CD14-positive monocyte (primary cell): Measurements from ENCODE around the gene ARFGEF2. TPM values are rescaled to one million over a fixed set of nuclear protein-coding genes. Genes with fewer than 3 reads are reported as not detected.
A peak's percentile ranks its signal among the peaks of the same experiment; 100 is the strongest.
"Not testable (repeated sequence)": the region's sequence is repeated elsewhere in the genome, so short reads cannot be mapped to it uniquely, and the experiment has no call there.

Experiments used
- DNase-seq, 3 donors: peaks; one replicate each; pipeline ENCODE4 v3.0.0-alpha.2; 2011 to 2022
- H2AFZ ChIP-seq: 2 replicates; pipeline ENCODE4 v1.6.0; 2012; ENCODE audit warnings: mild to moderate bottlenecking, low read depth, low read length, inconsistent platforms; ENCODE audit not compliant: insufficient read depth, poor library complexity, severe bottlenecking
- H3K27ac ChIP-seq, 2 donors: 1 replicate in 1 of 2; 2 replicates in 1 of 2; pipeline ENCODE4 v1.5.1; 2012 to 2013; ENCODE audit warnings: low read length in 2 of 2, control low read depth in 1 of 2, inconsistent platforms in 1 of 2, low read depth in 1 of 2, mild to moderate bottlenecking in 1 of 2
- H3K27me3 ChIP-seq, 2 donors: one replicate each; pipeline versions ENCODE4 v1.6.0 to v1.6.1; 2011 to 2013; ENCODE audit warnings: low read length in 2 of 2; ENCODE audit not compliant: control insufficient read depth in 2 of 2, insufficient read depth in 2 of 2
- H3K36me3 ChIP-seq, 2 donors: replicated peaks in 1 of 2; 1 replicate in 1 of 2; 2 replicates in 1 of 2; pipeline versions ENCODE4 v1.5.1 to v1.6.1; 2012 to 2013; ENCODE audit warnings: low read length in 2 of 2, control low read depth in 1 of 2, inconsistent platforms in 1 of 2, mild to moderate bottlenecking in 1 of 2; ENCODE audit not compliant: insufficient read depth in 2 of 2, control insufficient read depth in 1 of 2
- H3K4me1 ChIP-seq, 2 donors: 1 replicate in 1 of 2; 2 replicates in 1 of 2; pipeline versions ENCODE4 v1.5.1 to v1.6.1; 2012 to 2013; ENCODE audit warnings: low read length in 2 of 2, control low read depth in 1 of 2, inconsistent platforms in 1 of 2, mild to moderate bottlenecking in 1 of 2, moderate library complexity in 1 of 2; ENCODE audit not compliant: insufficient read depth in 2 of 2, control insufficient read depth in 1 of 2
- H3K4me2 ChIP-seq: replicated peaks from 2 replicates; pipeline ENCODE3; 2012; ENCODE audit warnings: low read length, moderate library complexity, mild to moderate bottlenecking; ENCODE audit not compliant: poor library complexity, severe bottlenecking; ENCODE audit errors: extremely low read depth
- H3K4me3 ChIP-seq, 3 experiments: fragments of 200-600 bp in 1 of 3; sonication (generic) in 1 of 3; replicated peaks in 1 of 3; 1 replicate in 2 of 3; 2 replicates in 1 of 3; pipeline ENCODE4 v1.5.1; 2011 to 2013; ENCODE audit warnings: low read length in 3 of 3, mild to moderate bottlenecking in 3 of 3, control low read depth in 2 of 3, low read depth in 2 of 3, inconsistent platforms in 1 of 3, moderate library complexity in 1 of 3
- H3K79me2 ChIP-seq: 2 replicates; pipeline ENCODE4 v1.6.0; 2012; ENCODE audit warnings: mild to moderate bottlenecking, control low read depth, inconsistent platforms, low read length, moderate library complexity; ENCODE audit not compliant: insufficient read depth
- H3K9ac ChIP-seq: 2 replicates; pipeline ENCODE4 v1.6.0; 2017; ENCODE audit warnings: low read length, mild to moderate bottlenecking; ENCODE audit not compliant: insufficient read depth, poor library complexity, severe bottlenecking
- H3K9me3 ChIP-seq, 2 donors: replicated peaks in 1 of 2; 1 replicate in 1 of 2; 2 replicates in 1 of 2; pipeline versions ENCODE4 v1.5.1 to v1.6.1; 2012 to 2013; ENCODE audit warnings: low read length in 2 of 2, control low read depth in 1 of 2; ENCODE audit not compliant: control insufficient read depth in 1 of 2, insufficient read depth in 1 of 2
- H4K20me1 ChIP-seq: 2 replicates; pipeline ENCODE4 v1.6.0; 2012; ENCODE audit warnings: mild to moderate bottlenecking, low read length, control low read depth, moderate library complexity; ENCODE audit not compliant: insufficient read depth
- H3K27ac Mint-ChIP-seq, 7 donors: one replicate each; pipeline ENCODE4 v1.8.0; 2020; ENCODE audit warnings: mild to moderate bottlenecking in 7 of 7, mixed read lengths in 7 of 7, moderate library complexity in 6 of 7, inconsistent platforms in 2 of 7
- H3K27me3 Mint-ChIP-seq, 3 donors: one replicate each; pipeline ENCODE4 v1.8.0; 2021 to 2022; ENCODE audit warnings: low read depth in 3 of 3, mild to moderate bottlenecking in 3 of 3, mixed read lengths in 3 of 3, moderate library complexity in 3 of 3, inconsistent platforms in 1 of 3
- H3K36me3 Mint-ChIP-seq, 2 donors: one replicate each; pipeline ENCODE4 v1.8.0; 2020; ENCODE audit warnings: mixed read lengths in 2 of 2, inconsistent platforms in 1 of 2, mild to moderate bottlenecking in 1 of 2
- H3K4me1 Mint-ChIP-seq: one replicate; pipeline ENCODE4 v1.8.0; 2020; ENCODE audit warnings: mild to moderate bottlenecking, mixed read lengths
- H3K4me3 Mint-ChIP-seq, 2 donors: one replicate each; pipeline ENCODE4 v1.8.0; 2020; ENCODE audit warnings: mild to moderate bottlenecking in 2 of 2, mixed read lengths in 2 of 2, moderate library complexity in 1 of 2
- H3K9me3 Mint-ChIP-seq, 7 donors: one replicate each; pipeline ENCODE4 v1.8.0; 2020 to 2022; ENCODE audit warnings: mixed read lengths in 7 of 7, mild to moderate bottlenecking in 6 of 7, moderate library complexity in 6 of 7, inconsistent platforms in 2 of 7
- WGBS: methylation state at CpG from one replicate; pipeline ENCODE4 v1.1.5; 2013; ENCODE audit warnings: missing lambda C conversion rate; ENCODE audit not compliant: insufficient coverage; 5-methylcytosine and 5-hydroxymethylcytosine counted together
- intact Hi-C, 2 donors: fragments of 100-400 bp; cut with micrococcal nuclease; formaldehyde crosslinking; loops; one replicate each; pipeline versions ENCODE4 v1.15.0 to v1.15.1; 2023
- polyA plus RNA-seq, 3 donors: library from polyadenylated mRNA; depleted of rRNA in 1 of 3; unstranded in 2 of 3; stranded (reverse) in 1 of 3; fragments of 300-500 nt in 2 of 3; fragments of >200 nt in 1 of 3; fragmentation: Illumina TruSeq in 2 of 3; gene quantifications; 1 replicate in 2 of 3; 2 replicates in 1 of 3; pipeline ENCODE4 v1.2.3, GENCODE V29; 2012 to 2021
- TF ChIP-seq, protein P1 (sequence below): fragments of 200-600 bp; IDR thresholded peaks from one replicate; pipeline ENCODE4 v1.8.0; 2022; ENCODE audit warnings: antibody characterized with exemption, mild to moderate bottlenecking

Gene ARFGEF2
- polyA plus RNA-seq, 3 donors = 4.6 to 10.9 (median 5.5) TPM

- Histone ChIP-seq H3K79me2 (peaks cover 81% of the 10 kb centered on the region), H3K27ac (no peak overlapping the region), H2AFZ (no peak overlapping the region), H4K20me1 (peaks cover 80% of the 10 kb centered on the region), H3K4me1 (no peaks in the 10 kb centered on the region), H3K4me2 (no peak overlapping the region), H3K9me3 (no peaks in the 10 kb centered on the region), H3K4me3 (no peak overlapping the region), H3K36me3 (no peaks in the 10 kb centered on the region), H3K27me3 (no peaks in the 10 kb centered on the region), H3K9ac (no peak overlapping the region)
- peaks cover 1 to 11% of the 10 kb centered on the region in 2 donors for H3K36me3 Mint-ChIP-seq
- no peak overlapping the region for H3K4me3 Mint-ChIP-seq
- H3K4me1 Mint-ChIP-seq = peaks cover 9% of the 10 kb centered on the region
- peaks cover 0 to 1% (median 0%) of the 10 kb centered on the region in 7 donors for H3K9me3 Mint-ChIP-seq
- intact Hi-C loops = no loop called here
- no peak overlapping the region for H3K27ac Mint-ChIP-seq
- TF ChIP-seq, protein P1, sequence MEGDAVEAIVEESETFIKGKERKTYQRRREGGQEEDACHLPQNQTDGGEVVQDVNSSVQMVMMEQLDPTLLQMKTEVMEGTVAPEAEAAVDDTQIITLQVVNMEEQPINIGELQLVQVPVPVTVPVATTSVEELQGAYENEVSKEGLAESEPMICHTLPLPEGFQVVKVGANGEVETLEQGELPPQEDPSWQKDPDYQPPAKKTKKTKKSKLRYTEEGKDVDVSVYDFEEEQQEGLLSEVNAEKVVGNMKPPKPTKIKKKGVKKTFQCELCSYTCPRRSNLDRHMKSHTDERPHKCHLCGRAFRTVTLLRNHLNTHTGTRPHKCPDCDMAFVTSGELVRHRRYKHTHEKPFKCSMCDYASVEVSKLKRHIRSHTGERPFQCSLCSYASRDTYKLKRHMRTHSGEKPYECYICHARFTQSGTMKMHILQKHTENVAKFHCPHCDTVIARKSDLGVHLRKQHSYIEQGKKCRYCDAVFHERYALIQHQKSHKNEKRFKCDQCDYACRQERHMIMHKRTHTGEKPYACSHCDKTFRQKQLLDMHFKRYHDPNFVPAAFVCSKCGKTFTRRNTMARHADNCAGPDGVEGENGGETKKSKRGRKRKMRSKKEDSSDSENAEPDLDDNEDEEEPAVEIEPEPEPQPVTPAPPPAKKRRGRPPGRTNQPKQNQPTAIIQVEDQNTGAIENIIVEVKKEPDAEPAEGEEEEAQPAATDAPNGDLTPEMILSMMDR = no peak
- H3K27me3 Mint-ChIP-seq = peaks cover 0 to 4% (median 0%) of the 10 kb centered on the region in 3 donors
- no peak for DNase-seq
- 93% methylated on average over 8 of the region's 8 CpGs for WGBS
Observed at GRCh38 chr20:48932375-48932941, 10.9 kb downstream of the ARFGEF2 start.

- Mint-ChIP-seq H3K9me3 (peaks cover 0 to 1% (median 0%) of the 10 kb centered on the region in 7 donors), H3K4me3 (no peak overlapping the region), H3K36me3 (peaks cover 0 to 13% of the 10 kb centered on the region in 2 donors), H3K27me3 (peaks cover 0 to 4% (median 0%) of the 10 kb centered on the region in 3 donors), H3K27ac (peak overlapping the region in 2 of 7 donors; percentile 28 to 39), H3K4me1 (peaks cover 9% of the 10 kb centered on the region)
- no peak overlapping the region for H3K9ac ChIP-seq
- WGBS = 96% methylated on average over 4 of the region's 15 CpGs
- TF ChIP-seq, protein P1 = no peak
- H2AFZ ChIP-seq = no peak overlapping the region
- peaks cover 81% of the 10 kb centered on the region for H3K79me2 ChIP-seq
- H3K4me1 ChIP-seq = no peaks in the 10 kb centered on the region
- DNase-seq = no peak
- H3K4me2 ChIP-seq = no peak overlapping the region
- no peaks in the 10 kb centered on the region for H3K36me3 ChIP-seq
- no peak overlapping the region for H3K27ac ChIP-seq
- H3K9me3 ChIP-seq = no peaks in the 10 kb centered on the region
- intact Hi-C loops = no loop called here
- H3K4me3 ChIP-seq = no peak overlapping the region
- no peaks in the 10 kb centered on the region for H3K27me3 ChIP-seq
- peaks cover 81% of the 10 kb centered on the region for H4K20me1 ChIP-seq
Observed at GRCh38 chr20:48933017-48933766, 11.7 kb downstream of the ARFGEF2 start.

- H3K9me3 Mint-ChIP-seq, H3K4me1 ChIP-seq, H2AFZ ChIP-seq, H3K9me3 ChIP-seq, H3K9ac ChIP-seq, DNase-seq, H3K4me3 Mint-ChIP-seq, H3K27me3 Mint-ChIP-seq, H3K36me3 ChIP-seq, H3K27me3 ChIP-seq, intact Hi-C loops, H3K27ac ChIP-seq, H3K4me2 ChIP-seq, H3K4me3 ChIP-seq, H3K4me1 Mint-ChIP-seq: not testable (repeated sequence)
- Mint-ChIP-seq H3K27ac (peak overlapping the region in 2 of 7 donors; percentile 25 to 78), H3K36me3 (peaks cover 0 to 19% of the 10 kb centered on the region in 2 donors)
- Histone ChIP-seq H4K20me1 (peaks cover 82% of the 10 kb centered on the region), H3K79me2 (peaks cover 82% of the 10 kb centered on the region)
- no CpG with 5 or more reads among the region's 5 CpGs for WGBS
Observed at GRCh38 chr20:48934273-48934877, 12.9 kb downstream of the ARFGEF2 start.
